ENCODE measurements around the gene THADA.

DNA sequence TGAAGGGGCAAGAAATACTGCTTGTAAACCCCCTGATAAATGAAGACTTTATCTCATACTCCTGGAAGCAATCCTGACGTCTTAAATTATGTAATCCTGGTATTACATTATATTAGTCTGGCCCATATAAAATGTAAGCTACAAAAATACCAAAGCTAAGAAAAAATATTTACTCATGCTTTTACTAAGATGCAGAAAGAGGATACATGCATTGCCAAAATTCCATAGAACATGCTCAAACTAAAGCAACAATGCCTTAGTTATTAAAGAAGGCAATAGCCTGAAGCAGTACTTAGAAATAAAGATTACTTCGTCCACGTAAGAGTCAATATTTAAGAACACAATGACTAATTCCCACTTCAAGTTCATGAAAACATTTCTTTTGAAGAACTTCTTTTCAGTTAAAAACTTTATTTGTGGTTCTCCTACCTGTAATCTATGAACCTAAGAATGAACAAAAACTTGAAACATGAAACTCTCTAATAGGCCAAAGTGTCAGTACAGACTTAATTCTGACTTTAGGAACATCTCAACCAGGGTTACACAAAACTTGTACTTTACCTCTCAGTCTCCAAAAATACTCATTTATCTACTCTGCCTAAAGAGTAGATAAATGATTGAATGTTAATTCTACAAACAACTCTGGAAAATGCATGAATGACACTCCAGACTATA is 117.3 kb downstream of the THADA start:
- TF ChIP-seq EZH2phosphoT487 (IDR thresholded peaks at IDR 0.05; ENCODE audit: low read depth, severe bottlenecking, unreplicated experiment), result no peak
- TF ChIP-seq, protein P1, sequence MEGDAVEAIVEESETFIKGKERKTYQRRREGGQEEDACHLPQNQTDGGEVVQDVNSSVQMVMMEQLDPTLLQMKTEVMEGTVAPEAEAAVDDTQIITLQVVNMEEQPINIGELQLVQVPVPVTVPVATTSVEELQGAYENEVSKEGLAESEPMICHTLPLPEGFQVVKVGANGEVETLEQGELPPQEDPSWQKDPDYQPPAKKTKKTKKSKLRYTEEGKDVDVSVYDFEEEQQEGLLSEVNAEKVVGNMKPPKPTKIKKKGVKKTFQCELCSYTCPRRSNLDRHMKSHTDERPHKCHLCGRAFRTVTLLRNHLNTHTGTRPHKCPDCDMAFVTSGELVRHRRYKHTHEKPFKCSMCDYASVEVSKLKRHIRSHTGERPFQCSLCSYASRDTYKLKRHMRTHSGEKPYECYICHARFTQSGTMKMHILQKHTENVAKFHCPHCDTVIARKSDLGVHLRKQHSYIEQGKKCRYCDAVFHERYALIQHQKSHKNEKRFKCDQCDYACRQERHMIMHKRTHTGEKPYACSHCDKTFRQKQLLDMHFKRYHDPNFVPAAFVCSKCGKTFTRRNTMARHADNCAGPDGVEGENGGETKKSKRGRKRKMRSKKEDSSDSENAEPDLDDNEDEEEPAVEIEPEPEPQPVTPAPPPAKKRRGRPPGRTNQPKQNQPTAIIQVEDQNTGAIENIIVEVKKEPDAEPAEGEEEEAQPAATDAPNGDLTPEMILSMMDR (IDR thresholded peaks at IDR 0.05; ENCODE audit: poor library complexity), result no peak

Data from hepatocyte (in vitro differentiated cells).